A673 (cell line): Measurements from ENCODE around the gene MAX. TPM values are rescaled to one million over a fixed set of nuclear protein-coding genes. Genes with fewer than 3 reads are reported as not detected.

Source experiments
- BruUV-seq: library from RNA; stranded (reverse); fragments of 400-500 nt; replicated peaks from 2 replicates; lab custom pipeline; 2021; lab: Mats Ljungman, UMichigan
- CTCF ChIA-PET: fragments of 300-600 bp; sonication (Branson Sonifier 250); formaldehyde crosslinking; loops from one replicate; lab custom pipeline; 2022; ENCODE audit warnings: antibody characterized with exemption; lab: Charles Lee
- POLR2A ChIA-PET: fragments of 300-600 bp; sonication (Branson Sonifier 250); formaldehyde crosslinking; loops from one replicate; lab custom pipeline; 2022; ENCODE audit warnings: antibody characterized with exemption; ENCODE audit not compliant: low non-redundant PET; lab: Charles Lee
- DNase-seq: peaks from one replicate; pipeline ENCODE4 v3.0.0-alpha.2; 2015; ENCODE audit warnings: low spot score
- H3K27ac ChIP-seq: fragments of 200-600 bp; sonication (generic); 2 replicates; pipeline ENCODE4 v1.5.1; 2016; ENCODE audit warnings: mixed run types, low read depth, mild to moderate bottlenecking, mixed read lengths, antibody characterized with exemption, low read length; ENCODE audit not compliant: poor library complexity, severe bottlenecking
- H3K27me3 ChIP-seq: fragments of 200-600 bp; sonication (generic); replicated peaks from 2 replicates; pipeline ENCODE4 v1.6.1; 2017; ENCODE audit warnings: mixed run types, low read depth, mild to moderate bottlenecking, mixed read lengths, antibody characterized with exemption, low read length; ENCODE audit not compliant: insufficient read depth, poor library complexity
- H3K36me3 ChIP-seq: fragments of 200-600 bp; sonication (generic); 2 replicates; pipeline ENCODE4 v1.6.1; 2016; ENCODE audit warnings: mixed run types, mild to moderate bottlenecking, mixed read lengths, antibody characterized with exemption, low read length; ENCODE audit not compliant: insufficient read depth, poor library complexity, severe bottlenecking
- H3K4me1 ChIP-seq: fragments of 200-600 bp; sonication (generic); 2 replicates; pipeline ENCODE4 v1.6.1; 2017; ENCODE audit warnings: mixed run types, mild to moderate bottlenecking, mixed read lengths, antibody characterized with exemption, low read length; ENCODE audit not compliant: insufficient read depth, poor library complexity, severe bottlenecking
- H3K4me3 ChIP-seq: fragments of 200-600 bp; sonication (generic); 2 replicates; pipeline ENCODE4 v1.5.1; 2016; ENCODE audit warnings: low read depth, mixed run types, mild to moderate bottlenecking, mixed read lengths, low read length; ENCODE audit not compliant: poor library complexity, severe bottlenecking
- H3K9me3 ChIP-seq: fragments of 200-600 bp; sonication (generic); 2 replicates; pipeline ENCODE4 v1.6.1; 2016; ENCODE audit warnings: mixed run types, low read depth, mild to moderate bottlenecking, mixed read lengths, antibody characterized with exemption, low read length; ENCODE audit not compliant: poor library complexity, severe bottlenecking
- EZH2 ChIP-seq: fragments of 200-600 bp; sonication (generic); IDR thresholded peaks from 2 replicates; pipeline ENCODE4 v1.6.1; 2017; ENCODE audit warnings: borderline replicate concordance, low read depth, mild to moderate bottlenecking, mixed read lengths, antibody characterized with exemption, low read length; ENCODE audit not compliant: poor library complexity, severe bottlenecking
- intact Hi-C: fragments of 100-400 bp; cut with micrococcal nuclease; formaldehyde crosslinking; loops from one replicate; pipeline ENCODE4 v1.10.0; 2022; ENCODE audit not compliant: unreplicated experiment
- total RNA-seq: library from RNA; stranded (reverse); gene quantifications from 2 replicates; pipeline ENCODE4 v1.2.3, GENCODE V29; 2021
- TF ChIP-seq, protein P1 (sequence below): fragments of 300-800, 200-600 bp; sonication (generic); conservative IDR thresholded peaks from 2 replicates; pipeline ENCODE4 v1.5.1; 2017; ENCODE audit warnings: low read depth, mild to moderate bottlenecking, antibody characterized with exemption, low read length, moderate library complexity, mixed read lengths

Gene MAX
- total RNA-seq, 1 experiment from 2014 or later, result 81.2 TPM

- no peak for DNase-seq
- TF ChIP-seq EZH2, result no peak
- TF ChIP-seq, protein P1, sequence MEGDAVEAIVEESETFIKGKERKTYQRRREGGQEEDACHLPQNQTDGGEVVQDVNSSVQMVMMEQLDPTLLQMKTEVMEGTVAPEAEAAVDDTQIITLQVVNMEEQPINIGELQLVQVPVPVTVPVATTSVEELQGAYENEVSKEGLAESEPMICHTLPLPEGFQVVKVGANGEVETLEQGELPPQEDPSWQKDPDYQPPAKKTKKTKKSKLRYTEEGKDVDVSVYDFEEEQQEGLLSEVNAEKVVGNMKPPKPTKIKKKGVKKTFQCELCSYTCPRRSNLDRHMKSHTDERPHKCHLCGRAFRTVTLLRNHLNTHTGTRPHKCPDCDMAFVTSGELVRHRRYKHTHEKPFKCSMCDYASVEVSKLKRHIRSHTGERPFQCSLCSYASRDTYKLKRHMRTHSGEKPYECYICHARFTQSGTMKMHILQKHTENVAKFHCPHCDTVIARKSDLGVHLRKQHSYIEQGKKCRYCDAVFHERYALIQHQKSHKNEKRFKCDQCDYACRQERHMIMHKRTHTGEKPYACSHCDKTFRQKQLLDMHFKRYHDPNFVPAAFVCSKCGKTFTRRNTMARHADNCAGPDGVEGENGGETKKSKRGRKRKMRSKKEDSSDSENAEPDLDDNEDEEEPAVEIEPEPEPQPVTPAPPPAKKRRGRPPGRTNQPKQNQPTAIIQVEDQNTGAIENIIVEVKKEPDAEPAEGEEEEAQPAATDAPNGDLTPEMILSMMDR, result no peak
- Histone ChIP-seq H3K4me1 (peaks cover 6% of the 10 kb centered on the region), H3K9me3 (no peaks in the 10 kb centered on the region), H3K4me3 (no peak overlapping the region), H3K36me3 (peaks cover 14% of the 10 kb centered on the region), H3K27ac (no peak overlapping the region), H3K27me3 (no peaks in the 10 kb centered on the region)
- ChIA-PET CTCF (no interaction called here), POLR2A (no interaction called here)
- no TSS peak for BruUV-seq
- intact Hi-C loops, result no loop called here
Observed at GRCh38 chr14:65044596-65044959, 57.7 kb downstream of the MAX start.

GRCh38 chr14:65043893-65044595 is 58.3 kb downstream of the MAX start:
- Histone ChIP-seq H3K27me3 (no peaks in the 10 kb centered on the region), H3K9me3 (no peaks in the 10 kb centered on the region), H3K27ac (no peak overlapping the region), H3K4me3 (no peak overlapping the region), H3K4me1 (peaks cover 6% of the 10 kb centered on the region), H3K36me3 (peaks cover 14% of the 10 kb centered on the region)
- POLR2A ChIA-PET, result interaction anchor here (0.7 kb wide), 1 partner anchor 465 kb away, joined by 12 read pairs; no protein-coding TSS in a partner anchor
- intact Hi-C loops, result no loop called here
- BruUV-seq, result no TSS peak
- CTCF ChIA-PET, result no interaction called here
- TF ChIP-seq EZH2, result no peak
- TF ChIP-seq, protein P1, result no peak
- DNase-seq, result no peak

- intact Hi-C loops, result no loop called here
- ChIA-PET POLR2A (interaction anchor here (0.7 kb wide), 1 partner anchor 466 kb away, joined by 12 read pairs; no protein-coding TSS in a partner anchor), CTCF (no interaction called here)
- no TSS peak for BruUV-seq
- no peak for DNase-seq
- H3K4me3 ChIP-seq, result no peak overlapping the region
- H3K27me3 ChIP-seq, result no peaks in the 10 kb centered on the region
- no peak overlapping the region for H3K27ac ChIP-seq
- no peaks in the 10 kb centered on the region for H3K9me3 ChIP-seq
- TF ChIP-seq, protein P1, result no peak
- no peak for TF ChIP-seq EZH2
- peaks cover 6% of the 10 kb centered on the region for H3K4me1 ChIP-seq
- H3K36me3 ChIP-seq, result peaks cover 11% of the 10 kb centered on the region
Observed at GRCh38 chr14:65042731-65043372, 59.5 kb downstream of the MAX start.
